ENCODE data around the gene MARK1. TPM values are rescaled to one million over a fixed set of nuclear protein-coding genes. Genes with fewer than 3 reads are reported as not detected.

Gene MARK1
- total and polyA plus RNA-seq, 2 donors (not counting 1 experiment from before 2014, with no cell fraction given), result 0.52 to 3.8 TPM

DNA sequence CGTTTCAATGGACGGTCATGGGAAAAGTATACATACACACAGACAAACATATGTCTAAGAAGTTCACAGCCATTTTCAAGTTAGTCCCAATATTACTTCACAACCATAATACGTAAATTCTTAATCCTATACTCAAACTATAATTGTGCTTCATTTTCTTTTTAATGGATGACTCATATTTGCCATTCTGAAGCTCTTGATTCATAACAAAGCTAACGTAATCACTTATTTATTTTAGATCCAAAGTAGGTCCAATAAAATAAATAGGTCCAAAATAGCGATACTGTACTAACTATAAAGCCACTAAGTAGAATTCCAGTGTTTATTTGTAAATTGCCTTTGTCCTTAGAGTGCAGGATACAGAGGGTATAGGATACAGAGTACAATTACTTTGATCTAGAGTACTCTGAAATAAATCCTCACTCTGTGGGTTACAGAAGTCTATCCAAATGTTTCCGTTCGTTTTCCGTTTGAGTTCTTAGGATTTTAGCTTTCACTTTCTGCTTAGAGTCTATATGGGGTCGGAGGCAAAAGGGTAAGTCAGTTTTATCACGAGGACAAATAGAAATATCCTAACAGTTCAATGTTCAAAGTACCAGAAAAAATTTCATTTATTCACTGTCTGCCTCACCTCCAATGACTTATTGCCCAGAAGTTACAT is 153.4 kb downstream of the MARK1 start:
- Histone ChIP-seq H2AFZ (ENCODE audit: insufficient read depth, low read depth, low read length, poor library complexity, severe bottlenecking) (peak overlapping the region; percentile 19), H3K36me3 (replicated peaks in 1 of 2; ENCODE audit: control extremely low read depth in 1 of 2, control insufficient read depth in 1 of 2, extremely low read depth in 1 of 2, insufficient read depth in 2 of 2, low read length in 1 of 2) (no peaks in the 10 kb centered on the region), H3K4me2 (replicated peaks; ENCODE audit: low read depth, low read length, poor library complexity, severe bottlenecking) (no peak overlapping the region), H3K27me3 (replicated peaks in 1 of 4; ENCODE audit: control extremely low read depth in 1 of 4, control insufficient read depth in 3 of 4, insufficient read depth in 4 of 4, low read length in 3 of 4) (no peaks in the 10 kb centered on the region), H3K4me3 (ENCODE audit: control extremely low read depth in 1 of 5, extremely low read depth in 1 of 5, insufficient read depth in 1 of 5, low read depth in 2 of 5, low read length in 4 of 5) (no peak overlapping the region), H3K27ac (ENCODE audit: low read length in 2 of 2) (no peak overlapping the region), H3K79me2 (ENCODE audit: control insufficient read depth, insufficient read depth, low read length) (no peaks in the 10 kb centered on the region), H3K9ac (ENCODE audit: low read length) (no peak overlapping the region), H4K20me1 (ENCODE audit: control insufficient read depth, insufficient read depth, low read length, poor library complexity, severe bottlenecking) (no peaks in the 10 kb centered on the region), H3K4me1 (ENCODE audit: control insufficient read depth in 2 of 2, insufficient read depth in 2 of 2, low read length in 2 of 2) (peaks cover 0 to 3% of the 10 kb centered on the region in 2 donors), H3K9me3 (ENCODE audit: control extremely low read depth in 1 of 3, control insufficient read depth in 2 of 3, insufficient read depth in 1 of 3, low read length in 2 of 3) (no peaks in the 10 kb centered on the region)
- DNase-seq (no peak), ATAC-seq (ENCODE audit: low read depth) (no peak)
- H3K27me3 Mint-ChIP-seq, result peaks cover 3% of the 10 kb centered on the region
- H3K27ac Mint-ChIP-seq, result no peak overlapping the region
- TF ChIP-seq, protein P1, sequence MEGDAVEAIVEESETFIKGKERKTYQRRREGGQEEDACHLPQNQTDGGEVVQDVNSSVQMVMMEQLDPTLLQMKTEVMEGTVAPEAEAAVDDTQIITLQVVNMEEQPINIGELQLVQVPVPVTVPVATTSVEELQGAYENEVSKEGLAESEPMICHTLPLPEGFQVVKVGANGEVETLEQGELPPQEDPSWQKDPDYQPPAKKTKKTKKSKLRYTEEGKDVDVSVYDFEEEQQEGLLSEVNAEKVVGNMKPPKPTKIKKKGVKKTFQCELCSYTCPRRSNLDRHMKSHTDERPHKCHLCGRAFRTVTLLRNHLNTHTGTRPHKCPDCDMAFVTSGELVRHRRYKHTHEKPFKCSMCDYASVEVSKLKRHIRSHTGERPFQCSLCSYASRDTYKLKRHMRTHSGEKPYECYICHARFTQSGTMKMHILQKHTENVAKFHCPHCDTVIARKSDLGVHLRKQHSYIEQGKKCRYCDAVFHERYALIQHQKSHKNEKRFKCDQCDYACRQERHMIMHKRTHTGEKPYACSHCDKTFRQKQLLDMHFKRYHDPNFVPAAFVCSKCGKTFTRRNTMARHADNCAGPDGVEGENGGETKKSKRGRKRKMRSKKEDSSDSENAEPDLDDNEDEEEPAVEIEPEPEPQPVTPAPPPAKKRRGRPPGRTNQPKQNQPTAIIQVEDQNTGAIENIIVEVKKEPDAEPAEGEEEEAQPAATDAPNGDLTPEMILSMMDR (IDR thresholded peaks at IDR 0.05), result no peak
- TF ChIP-seq EZH2 (IDR thresholded peaks at IDR 0.05; ENCODE audit: borderline replicate concordance, insufficient read depth, low read depth, low read length, poor library complexity, severe bottlenecking), result no peak
- no CpG with 5 or more reads among the region's 10 CpGs for WGBS (ENCODE audit: insufficient coverage)
- H3K4me3 Mint-ChIP-seq, result no peak overlapping the region
- H3K4me1 Mint-ChIP-seq, result peaks cover 3% of the 10 kb centered on the region
- ChIA-PET CTCF (interaction anchor here (0.7 to 4.9 kb wide), 14 partner anchors 10 to 459 kb away, joined by 3 to 65 read pairs (median 3); no protein-coding TSS in a partner anchor), POLR2A (interaction anchor here (0.7 kb wide), 1 partner anchor 95 kb away, joined by 9 read pairs; no protein-coding TSS in a partner anchor)
- intact Hi-C loops (cut with micrococcal nuclease), result no loop called here
- H3K9me3 Mint-ChIP-seq (ENCODE audit: insufficient read depth), result no peaks in the 10 kb centered on the region

- Histone ChIP-seq H3K79me2 (ENCODE audit: control insufficient read depth, insufficient read depth, low read length) (no peaks in the 10 kb centered on the region), H3K27ac (ENCODE audit: low read length in 2 of 2) (no peak overlapping the region), H3K4me3 (ENCODE audit: control extremely low read depth in 1 of 5, extremely low read depth in 1 of 5, insufficient read depth in 1 of 5, low read depth in 2 of 5, low read length in 4 of 5) (no peak overlapping the region), H3K4me2 (replicated peaks; ENCODE audit: low read depth, low read length, poor library complexity, severe bottlenecking) (no peak overlapping the region), H4K20me1 (ENCODE audit: control insufficient read depth, insufficient read depth, low read length, poor library complexity, severe bottlenecking) (no peaks in the 10 kb centered on the region), H3K4me1 (ENCODE audit: control insufficient read depth in 2 of 2, insufficient read depth in 2 of 2, low read length in 2 of 2) (peaks cover 0 to 3% of the 10 kb centered on the region in 2 donors), H2AFZ (ENCODE audit: insufficient read depth, low read depth, low read length, poor library complexity, severe bottlenecking) (no peak overlapping the region), H3K9me3 (ENCODE audit: control extremely low read depth in 1 of 3, control insufficient read depth in 2 of 3, insufficient read depth in 1 of 3, low read length in 2 of 3) (no peaks in the 10 kb centered on the region), H3K27me3 (replicated peaks in 1 of 4; ENCODE audit: control extremely low read depth in 1 of 4, control insufficient read depth in 3 of 4, insufficient read depth in 4 of 4, low read length in 3 of 4) (no peaks in the 10 kb centered on the region), H3K9ac (ENCODE audit: low read length) (no peak overlapping the region), H3K36me3 (replicated peaks in 1 of 2; ENCODE audit: control extremely low read depth in 1 of 2, control insufficient read depth in 1 of 2, extremely low read depth in 1 of 2, insufficient read depth in 2 of 2, low read length in 1 of 2) (no peaks in the 10 kb centered on the region)
- 93% methylated on average over 14 of the region's 17 CpGs for WGBS (ENCODE audit: insufficient coverage)
- no peak for TF ChIP-seq EZH2 (IDR thresholded peaks at IDR 0.05; ENCODE audit: borderline replicate concordance, insufficient read depth, low read depth, low read length, poor library complexity, severe bottlenecking)
- TF ChIP-seq, protein P1 (IDR thresholded peaks at IDR 0.05), result no peak
- CTCF ChIA-PET, result interaction anchor here (3.1 to 4.2 kb wide), 2 partner anchors 50 to 93 kb away, joined by 15 to 22 read pairs; no protein-coding TSS in a partner anchor
- H3K4me1 Mint-ChIP-seq, result peaks cover 3% of the 10 kb centered on the region
- H3K27ac Mint-ChIP-seq, result no peak overlapping the region
- H3K27me3 Mint-ChIP-seq, result peaks cover 3% of the 10 kb centered on the region
- intact Hi-C loops (cut with micrococcal nuclease), result no loop called here
- DNase-seq, result no peak
- no peak for ATAC-seq (ENCODE audit: low read depth)
- POLR2A ChIA-PET, result no interaction called here
- H3K4me3 Mint-ChIP-seq, result no peak overlapping the region
- no peaks in the 10 kb centered on the region for H3K9me3 Mint-ChIP-seq (ENCODE audit: insufficient read depth)
Observed at GRCh38 chr1:220682901-220683576, 155.1 kb downstream of the MARK1 start.

Data from B cell (primary cell).